HG02870 (cell line): ENCODE measurements around the gene RGR.
"Not testable (repeated sequence)": the region's sequence is repeated elsewhere in the genome, so short reads cannot be mapped to it uniquely, and the experiment has no call there.

Source experiments
- ATAC-seq: cut with Tn5 transposase; IDR thresholded peaks from one replicate; pipeline ENCODE4 v1.9.1; 2021; ENCODE audit warnings: mild to moderate bottlenecking, moderate library complexity; ENCODE audit not compliant: unreplicated experiment

The RGR gene

GRCh38 chr10:84256510-84257342 lies 11.9 kb downstream of the RGR start:
- ATAC-seq: no peak

- no peak for ATAC-seq
Measured at GRCh38 chr10:84257343-84258020, 12.6 kb downstream of the RGR start.

GRCh38 chr10:84258034-84258695 lies 13.3 kb downstream of the RGR start:
- ATAC-seq: no peak

GRCh38 chr10:84261236-84261915 lies 16.5 kb downstream of the RGR start:
- ATAC-seq: no peak

- no peak for ATAC-seq
Measured at GRCh38 chr10:84262190-84262956, 17.5 kb downstream of the RGR start.

GRCh38 chr10:84263716-84264115 lies 18.9 kb downstream of the RGR start:
- no peak for ATAC-seq

GRCh38 chr10:84264611-84265141 lies 19.8 kb downstream of the RGR start:
- ATAC-seq: peak; percentile 90

GRCh38 chr10:84265418-84265817 lies 20.6 kb downstream of the RGR start:
- no peak for ATAC-seq

GRCh38 chr10:84267503-84268126 lies 22.8 kb downstream of the RGR start:
- peak; percentile 52 for ATAC-seq

- ATAC-seq: no peak
Measured at GRCh38 chr10:84269162-84269561, 24.3 kb downstream of the RGR start.

GRCh38 chr10:84269773-84270172 lies 24.9 kb downstream of the RGR start:
- no peak for ATAC-seq

GRCh38 chr10:84270708-84271107 lies 25.9 kb downstream of the RGR start:
- no peak for ATAC-seq

GRCh38 chr10:84279876-84280475 lies 35.1 kb downstream of the RGR start:
- not testable (repeated sequence) for ATAC-seq

GRCh38 chr10:84286695-84287094 lies 41.8 kb downstream of the RGR start:
- ATAC-seq: no peak

GRCh38 chr10:84288151-84288550 lies 43.3 kb downstream of the RGR start:
- ATAC-seq: no peak

GRCh38 chr10:84289521-84290200 lies 44.8 kb downstream of the RGR start:
- ATAC-seq: no peak

- no peak for ATAC-seq
Measured at GRCh38 chr10:84290235-84290634, 45.4 kb downstream of the RGR start.

GRCh38 chr10:84291384-84291783 lies 46.5 kb downstream of the RGR start:
- no peak for ATAC-seq

GRCh38 chr10:84292502-84292901 lies 47.6 kb downstream of the RGR start:
- peak; percentile 76 for ATAC-seq
